HG03139 (cell line): ENCODE data around the gene ARG2.

Source experiments
- ATAC-seq: cut with Tn5 transposase; IDR thresholded peaks from one replicate; pipeline ENCODE4 v1.9.1; 2021; ENCODE audit not compliant: unreplicated experiment

ARG2 gene

DNA sequence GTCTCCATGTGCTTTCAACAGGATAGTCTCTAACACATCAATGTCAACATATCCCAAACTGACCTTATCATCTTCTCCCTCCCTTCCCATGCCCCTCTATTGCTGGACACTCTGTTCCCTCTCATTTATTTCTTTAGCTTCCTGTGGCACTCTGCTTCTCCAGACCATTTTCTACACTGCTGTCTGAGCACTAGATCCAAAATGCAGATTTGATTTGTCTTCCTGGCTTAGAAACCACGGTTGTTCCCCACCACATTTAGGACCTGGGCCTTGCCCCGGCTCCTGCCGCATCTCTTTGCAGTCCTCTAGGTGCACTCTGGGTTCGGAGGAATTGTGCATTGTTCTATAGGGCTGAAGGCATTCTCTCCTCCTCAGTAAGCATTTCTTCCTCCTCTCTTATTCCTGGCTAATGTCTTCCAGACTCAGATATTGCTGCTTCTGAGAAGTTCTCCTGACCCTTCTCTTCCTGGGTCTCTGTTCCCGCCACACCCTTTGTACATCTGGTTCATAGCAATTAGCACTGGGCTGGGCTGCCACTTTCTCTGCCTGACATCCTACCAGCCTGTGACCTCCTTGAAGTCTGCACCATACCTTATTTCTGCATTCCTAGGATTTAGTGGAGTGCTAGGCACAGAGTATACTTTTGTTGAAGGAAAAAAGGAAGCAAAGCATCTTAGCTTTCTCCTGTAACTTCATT lies 13.9 kb downstream of the ARG2 start:
- ATAC-seq, result no peak

DNA sequence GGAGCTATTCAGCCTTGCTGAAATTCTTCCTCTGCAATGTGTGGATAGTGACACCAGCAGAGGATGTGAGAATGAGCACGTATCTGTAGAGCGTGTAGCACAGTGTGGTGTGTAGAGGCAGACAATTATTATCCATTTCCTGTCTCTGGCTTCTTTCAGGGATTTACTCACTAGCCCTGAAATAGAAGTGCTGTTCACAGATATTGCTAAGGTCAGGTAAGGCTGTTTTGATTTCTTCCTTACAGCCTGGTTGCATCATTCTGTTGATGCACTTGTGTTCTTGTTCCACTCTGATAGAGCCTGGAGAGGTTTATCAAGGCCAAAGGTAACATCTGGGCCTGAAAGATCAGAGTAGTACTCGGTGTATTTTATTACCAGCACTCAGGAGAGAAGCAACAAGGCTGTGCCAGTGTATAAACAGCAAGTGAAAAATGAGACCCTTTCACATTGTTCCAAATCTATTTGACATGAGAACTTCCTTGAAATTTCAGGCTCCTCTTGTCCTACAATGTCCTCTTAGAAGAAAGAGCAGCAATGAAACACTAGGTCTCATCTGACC lies 16.7 kb downstream of the ARG2 start:
- ATAC-seq, result no peak

DNA sequence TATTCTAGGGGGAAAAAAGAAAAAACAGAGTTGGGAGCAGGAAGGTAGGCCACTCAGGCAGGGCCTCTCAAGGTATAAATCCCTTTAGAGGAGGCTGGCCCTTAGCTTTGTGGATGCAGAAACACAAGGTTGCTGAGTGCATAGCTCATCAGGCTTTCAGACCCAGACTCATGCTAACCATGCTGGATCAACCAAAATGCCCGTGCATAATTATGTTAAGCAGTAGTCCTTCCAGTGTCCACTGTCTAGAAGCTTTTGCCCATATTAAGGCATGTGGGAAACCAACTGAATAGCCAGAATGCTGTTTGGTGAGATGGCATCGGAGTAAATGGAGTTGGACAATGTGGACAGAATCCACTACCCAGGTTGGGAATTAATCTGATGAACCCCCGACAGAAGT lies 18.9 kb downstream of the ARG2 start:
- ATAC-seq, result no peak

DNA sequence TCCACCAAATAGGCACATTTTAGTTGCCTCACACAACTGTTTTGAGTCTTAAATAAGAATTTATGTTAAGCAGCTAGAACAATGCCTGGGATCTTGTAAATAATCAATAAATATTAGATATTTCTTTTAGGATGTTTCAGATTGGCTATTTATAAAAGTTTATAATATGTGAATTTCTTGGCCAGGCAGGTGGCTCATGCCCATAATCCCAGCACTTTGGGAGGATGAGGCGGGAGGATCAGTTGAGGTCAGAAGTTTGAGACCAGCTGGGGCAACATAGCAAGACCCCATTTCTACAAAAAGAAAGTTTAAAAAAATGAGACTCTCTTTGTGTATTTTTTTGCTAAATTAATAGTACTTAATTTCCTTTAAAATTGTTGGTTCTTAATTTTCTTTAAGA lies 21.8 kb downstream of the ARG2 start:
- no peak for ATAC-seq

DNA sequence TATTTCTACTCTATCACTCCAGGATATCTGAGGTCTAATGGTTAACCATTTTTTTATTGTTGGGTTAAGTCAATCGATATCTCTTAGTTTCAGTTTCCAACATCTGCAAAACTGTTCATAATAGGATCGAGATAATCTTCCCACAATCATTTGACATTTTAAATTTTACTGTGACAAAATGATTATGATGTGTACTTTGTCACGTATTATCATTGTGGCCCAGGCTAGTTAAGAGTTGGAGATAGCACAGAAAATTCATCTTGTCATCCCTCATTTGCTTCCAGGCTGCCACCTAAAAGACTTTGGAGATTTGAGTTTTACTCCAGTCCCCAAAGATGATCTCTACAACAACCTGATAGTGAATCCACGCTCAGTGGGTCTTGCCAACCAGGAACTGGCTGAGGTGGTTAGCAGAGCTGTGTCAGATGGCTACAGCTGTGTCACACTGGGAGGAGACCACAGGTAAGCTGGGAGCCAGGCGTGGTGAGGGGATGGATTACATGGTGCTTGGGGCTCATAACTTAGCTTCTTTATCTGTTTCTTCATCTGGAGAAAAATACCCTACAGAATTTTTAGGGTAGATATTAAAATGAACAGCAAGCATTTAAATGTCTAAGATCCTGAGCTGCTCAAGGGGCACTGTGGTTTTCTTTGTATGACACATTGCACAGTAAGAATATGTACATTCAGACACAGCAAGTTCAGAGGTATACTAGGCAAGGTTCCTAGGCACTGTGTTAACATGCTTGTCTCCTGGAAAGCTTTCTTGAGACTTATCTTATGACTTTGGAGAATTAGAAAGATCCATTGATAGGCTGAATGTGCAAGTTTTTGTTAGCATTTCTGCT lies 22.4 kb downstream of the ARG2 start:
- ATAC-seq, result no peak

DNA sequence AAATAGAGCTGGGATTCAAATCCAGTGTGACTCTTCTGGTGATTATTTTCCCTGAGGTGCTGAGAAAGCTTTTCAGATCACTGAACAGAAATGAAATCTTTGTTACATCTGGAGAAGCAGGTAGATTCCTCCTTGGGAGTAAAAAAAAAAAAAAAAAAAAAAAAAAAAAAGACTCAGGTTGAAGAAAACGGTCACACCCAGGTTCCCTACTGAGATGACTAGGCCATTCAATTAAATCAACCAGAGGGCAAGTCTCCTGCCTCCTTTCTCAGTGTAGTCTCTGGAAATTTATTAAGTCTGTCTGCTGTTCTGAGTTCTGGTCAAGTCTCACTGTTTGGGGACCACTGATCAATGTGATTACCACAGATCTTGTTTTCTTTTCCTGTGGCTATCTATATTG lies 24.0 kb downstream of the ARG2 start:
- ATAC-seq, result no peak

DNA sequence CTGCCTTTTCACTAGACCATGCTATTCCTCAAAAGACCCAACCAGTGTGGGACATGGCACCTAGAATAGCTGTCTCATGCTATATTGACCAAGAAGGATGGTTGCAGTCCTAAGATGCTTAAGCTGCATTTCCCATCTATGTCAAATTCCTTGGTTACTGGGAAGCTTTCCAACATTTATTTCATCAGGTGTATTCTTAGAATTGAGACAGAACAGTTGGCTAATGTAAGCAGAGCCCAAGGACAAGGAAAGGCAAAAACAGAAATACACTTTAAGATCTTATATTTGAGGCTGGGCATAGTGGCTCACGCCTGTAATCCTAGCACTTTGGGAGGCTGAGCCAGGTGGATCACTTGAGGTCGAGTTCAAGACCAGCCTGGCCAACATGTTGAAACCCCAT lies 24.7 kb downstream of the ARG2 start:
- ATAC-seq, result no peak

DNA sequence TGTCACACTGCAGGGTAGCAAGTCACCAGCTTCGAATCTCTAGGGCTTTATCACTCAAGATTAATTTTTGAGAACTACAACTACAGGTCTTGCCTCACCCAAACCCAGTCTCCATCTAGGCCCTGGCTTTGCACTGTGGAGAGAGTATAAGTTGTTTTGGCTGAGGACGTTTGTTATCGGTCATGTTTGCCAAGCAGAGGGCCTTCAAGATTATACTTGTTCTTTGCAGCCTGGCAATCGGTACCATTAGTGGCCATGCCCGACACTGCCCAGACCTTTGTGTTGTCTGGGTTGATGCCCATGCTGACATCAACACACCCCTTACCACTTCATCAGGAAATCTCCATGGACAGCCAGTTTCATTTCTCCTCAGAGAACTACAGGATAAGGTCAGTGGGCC lies 25.7 kb downstream of the ARG2 start:
- ATAC-seq, result no peak

DNA sequence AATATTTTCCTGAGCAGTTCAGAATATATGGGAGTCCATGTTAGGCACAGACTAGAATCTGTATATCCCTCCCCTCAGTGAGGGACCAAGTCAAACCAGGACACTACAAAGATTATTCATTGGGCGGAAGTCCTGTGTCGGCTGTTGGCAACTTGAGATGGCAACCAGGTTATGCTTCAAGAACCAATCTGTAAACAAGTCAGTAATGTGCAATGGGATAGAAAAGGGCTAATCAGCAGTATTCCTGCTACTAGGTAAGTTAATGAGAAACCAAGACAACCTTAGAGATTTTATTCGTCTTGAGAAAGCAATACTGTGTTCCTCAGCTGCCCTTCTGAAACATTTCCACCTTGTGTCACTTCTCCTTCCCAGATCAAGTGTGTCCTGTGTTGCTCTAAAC lies 26.4 kb downstream of the ARG2 start:
- no peak for ATAC-seq

DNA sequence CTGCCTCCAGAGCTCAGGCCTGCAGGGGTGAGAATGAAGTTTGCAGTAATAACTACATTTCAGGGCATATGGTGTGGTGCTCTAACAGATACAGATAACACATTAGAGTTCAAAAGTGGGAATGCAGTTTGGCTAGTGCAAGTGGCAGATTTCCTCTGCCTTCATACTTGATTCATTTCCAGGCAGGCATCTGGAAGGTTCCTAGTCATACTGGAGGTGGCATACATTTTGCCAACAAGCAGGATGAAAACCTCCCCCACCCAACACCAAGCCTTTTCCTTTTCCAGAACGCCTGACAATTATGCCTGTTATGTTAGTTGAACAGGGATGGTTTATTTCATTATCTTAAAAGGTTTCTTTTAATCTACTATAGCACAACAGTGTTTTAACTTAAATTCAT lies 30.4 kb downstream of the ARG2 start:
- ATAC-seq, result no peak

DNA sequence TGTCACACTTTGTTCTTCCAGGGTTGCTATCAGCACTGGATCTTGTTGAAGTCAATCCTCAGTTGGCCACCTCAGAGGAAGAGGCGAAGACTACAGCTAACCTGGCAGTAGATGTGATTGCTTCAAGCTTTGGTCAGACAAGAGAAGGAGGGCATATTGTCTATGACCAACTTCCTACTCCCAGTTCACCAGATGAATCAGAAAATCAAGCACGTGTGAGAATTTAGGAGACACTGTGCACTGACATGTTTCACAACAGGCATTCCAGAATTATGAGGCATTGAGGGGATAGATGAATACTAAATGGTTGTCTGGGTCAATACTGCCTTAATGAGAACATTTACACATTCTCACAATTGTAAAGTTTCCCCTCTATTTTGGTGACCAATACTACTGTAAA lies 31.0 kb downstream of the ARG2 start:
- ATAC-seq, result no peak

DNA sequence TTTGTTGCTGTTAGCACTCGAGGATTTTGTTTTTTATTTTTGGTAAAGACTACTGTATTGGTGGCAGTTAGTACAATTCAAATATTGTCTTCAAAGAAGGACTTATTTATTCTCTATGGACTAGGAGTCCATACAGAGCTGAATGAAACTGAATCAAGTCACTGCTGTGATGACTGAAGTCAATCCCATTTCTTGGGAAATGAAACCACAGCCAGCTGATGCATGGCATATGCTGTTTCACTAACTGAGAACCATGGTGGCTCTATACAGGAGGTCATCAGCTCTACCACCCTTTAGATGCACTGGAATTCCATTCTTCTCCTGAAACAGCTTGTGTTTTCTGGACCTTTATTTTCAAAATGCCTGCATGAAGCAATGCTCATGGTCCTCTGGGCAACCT lies 32.5 kb downstream of the ARG2 start:
- no peak for ATAC-seq

DNA sequence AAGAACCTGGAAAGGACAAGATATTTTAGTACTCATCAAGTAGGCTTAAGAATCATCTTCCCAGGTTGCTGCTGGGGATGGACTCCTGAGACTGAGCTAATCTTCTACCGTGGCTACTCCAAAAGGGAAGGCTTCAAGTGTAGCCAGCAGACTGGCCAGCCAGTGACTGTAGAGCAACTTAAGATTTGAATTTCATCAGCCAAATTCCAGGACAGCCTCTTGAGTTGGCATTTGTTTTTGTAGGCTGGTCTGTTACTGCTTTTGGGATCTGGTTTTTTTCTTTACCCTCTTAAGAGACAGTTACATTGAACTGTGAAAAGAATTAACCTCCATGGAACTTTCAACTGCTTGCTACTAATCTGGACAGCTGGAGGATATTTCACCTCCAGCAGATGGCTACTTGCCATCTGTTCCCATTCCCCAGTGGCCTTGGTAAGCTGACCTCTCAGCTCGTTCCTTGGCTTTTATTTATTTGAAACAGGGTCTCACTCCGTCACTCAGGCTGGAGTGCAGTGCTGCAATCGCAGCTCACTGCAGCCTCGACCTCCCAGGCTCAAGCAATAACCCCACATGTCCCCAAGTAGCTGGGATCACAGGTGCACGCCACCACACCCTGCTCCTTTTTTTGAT lies 34.0 kb downstream of the ARG2 start:
- no peak for ATAC-seq

DNA sequence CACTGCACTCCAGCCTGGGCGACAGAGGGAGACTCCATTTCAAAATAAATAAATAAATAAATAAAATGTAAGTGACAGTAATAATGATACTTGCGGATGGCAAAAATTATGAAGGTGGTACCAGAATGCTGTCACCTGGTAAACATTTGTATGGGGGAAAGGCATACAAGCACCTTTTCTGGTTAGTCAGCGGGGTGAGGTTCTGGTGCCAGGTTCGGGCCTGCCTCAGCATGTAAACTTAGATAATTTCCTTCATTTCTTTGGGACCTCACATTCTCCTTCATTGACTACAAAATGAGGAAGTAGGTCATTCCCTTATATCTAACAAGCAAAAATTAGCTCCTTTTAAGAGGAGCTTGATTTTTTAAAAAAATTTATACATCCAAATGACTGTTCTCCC lies 43.9 kb downstream of the ARG2 start:
- no peak for ATAC-seq

DNA sequence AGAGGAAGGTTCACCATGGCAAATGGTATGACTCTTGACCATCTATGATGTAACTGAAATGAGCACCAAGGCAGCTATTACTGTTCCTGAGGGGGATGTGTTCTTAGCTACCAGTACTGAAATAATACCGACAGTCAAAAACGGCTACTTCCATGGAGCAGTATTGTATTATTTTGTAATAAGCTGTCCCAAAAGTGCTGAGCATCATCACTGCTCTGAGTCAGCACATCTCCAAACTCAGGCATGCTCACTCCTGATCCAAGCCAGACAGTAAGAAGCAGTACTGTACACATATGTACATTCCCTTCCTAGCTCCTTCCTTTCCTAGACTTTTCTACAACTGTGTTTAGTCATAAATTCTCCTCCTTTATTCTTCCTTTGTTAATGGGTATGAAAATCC lies 46.1 kb downstream of the ARG2 start:
- no peak for ATAC-seq

DNA sequence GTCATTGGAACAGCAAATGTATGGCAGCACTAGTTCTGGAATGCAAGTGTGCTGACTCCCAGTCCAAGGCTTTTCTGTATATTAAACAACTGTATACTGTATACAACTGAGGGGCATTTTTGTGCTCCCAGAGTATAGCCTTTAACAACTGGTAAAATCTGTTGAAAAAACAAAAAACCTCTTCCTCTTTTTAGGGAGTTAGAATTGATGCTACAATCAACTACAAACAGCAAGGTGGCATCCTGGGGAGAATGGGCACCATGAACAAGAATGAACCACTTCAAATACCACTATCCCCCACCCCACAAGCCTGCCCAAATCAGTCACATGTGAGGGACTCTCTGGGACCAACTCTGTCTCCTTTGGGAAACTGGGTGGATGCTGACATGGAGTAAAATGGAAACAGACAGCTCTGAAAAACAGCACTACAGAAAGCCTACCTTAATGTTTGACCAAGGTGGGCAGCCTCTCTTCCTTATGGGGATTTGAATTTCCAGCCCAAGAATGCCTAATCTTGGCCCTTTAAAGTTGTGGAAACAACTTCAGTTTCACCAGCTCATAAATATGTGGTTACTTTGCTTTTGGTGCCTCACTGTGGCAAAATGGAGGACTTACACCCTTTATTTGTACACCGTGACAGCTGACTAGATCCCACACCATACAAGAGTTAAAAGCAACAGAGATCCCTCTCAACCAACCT lies 47.2 kb downstream of the ARG2 start:
- no peak for ATAC-seq

DNA sequence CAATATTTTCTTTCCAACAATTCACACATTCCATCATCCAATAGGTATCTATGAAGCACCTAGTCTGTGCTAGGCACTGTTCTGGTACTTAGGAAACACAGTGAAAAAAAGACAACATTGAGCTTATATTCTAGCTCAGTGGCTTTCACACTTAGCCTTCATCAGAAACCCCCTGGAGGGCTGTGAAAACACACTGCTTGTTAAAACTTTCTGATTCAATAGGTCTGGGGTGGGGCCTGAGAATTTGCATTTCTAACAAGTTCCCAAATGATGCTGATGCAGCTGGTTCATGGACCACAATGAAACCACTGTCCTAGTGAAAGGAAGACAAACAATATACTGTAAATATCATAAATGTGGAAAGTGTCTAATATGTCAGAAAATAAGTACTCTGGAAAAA lies 48.8 kb downstream of the ARG2 start:
- ATAC-seq, result no peak

DNA sequence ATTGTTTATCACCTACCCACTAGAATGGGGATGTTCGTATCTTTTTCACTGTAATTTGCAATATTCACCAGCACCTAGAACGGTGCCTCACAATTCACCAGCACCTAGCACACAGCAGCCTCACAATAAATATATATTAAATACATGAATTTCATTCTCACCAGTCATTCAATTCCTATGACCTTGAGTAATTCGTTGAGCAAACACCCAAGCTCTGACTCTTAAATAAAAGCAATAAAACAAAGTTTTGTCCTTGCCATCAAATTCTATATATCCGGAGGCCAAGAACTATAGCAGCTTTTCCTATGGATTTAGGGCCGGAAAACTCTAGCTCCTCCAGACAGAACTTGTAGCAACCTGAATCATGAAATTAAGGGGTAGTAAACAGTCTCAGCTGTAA lies 53.7 kb downstream of the ARG2 start:
- no peak for ATAC-seq

DNA sequence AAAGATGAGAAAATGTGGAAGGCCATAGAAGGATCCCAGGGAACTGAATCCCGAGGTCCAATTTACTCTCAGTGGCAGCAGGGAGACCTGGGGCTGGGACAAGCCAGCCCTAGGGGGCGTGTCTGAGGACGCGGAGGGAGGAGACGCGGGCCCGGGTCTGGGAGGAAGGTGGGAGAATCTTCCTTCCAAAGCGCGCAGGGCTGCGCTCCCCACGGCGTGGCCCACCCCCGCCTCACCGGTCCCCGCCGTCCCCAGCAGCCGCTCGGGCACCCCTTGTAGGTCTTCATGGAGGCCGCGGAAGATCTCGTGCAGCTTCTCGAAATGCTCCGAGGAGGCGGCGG lies 54.4 kb downstream of the ARG2 start:
- ATAC-seq, result peak; percentile 39

DNA sequence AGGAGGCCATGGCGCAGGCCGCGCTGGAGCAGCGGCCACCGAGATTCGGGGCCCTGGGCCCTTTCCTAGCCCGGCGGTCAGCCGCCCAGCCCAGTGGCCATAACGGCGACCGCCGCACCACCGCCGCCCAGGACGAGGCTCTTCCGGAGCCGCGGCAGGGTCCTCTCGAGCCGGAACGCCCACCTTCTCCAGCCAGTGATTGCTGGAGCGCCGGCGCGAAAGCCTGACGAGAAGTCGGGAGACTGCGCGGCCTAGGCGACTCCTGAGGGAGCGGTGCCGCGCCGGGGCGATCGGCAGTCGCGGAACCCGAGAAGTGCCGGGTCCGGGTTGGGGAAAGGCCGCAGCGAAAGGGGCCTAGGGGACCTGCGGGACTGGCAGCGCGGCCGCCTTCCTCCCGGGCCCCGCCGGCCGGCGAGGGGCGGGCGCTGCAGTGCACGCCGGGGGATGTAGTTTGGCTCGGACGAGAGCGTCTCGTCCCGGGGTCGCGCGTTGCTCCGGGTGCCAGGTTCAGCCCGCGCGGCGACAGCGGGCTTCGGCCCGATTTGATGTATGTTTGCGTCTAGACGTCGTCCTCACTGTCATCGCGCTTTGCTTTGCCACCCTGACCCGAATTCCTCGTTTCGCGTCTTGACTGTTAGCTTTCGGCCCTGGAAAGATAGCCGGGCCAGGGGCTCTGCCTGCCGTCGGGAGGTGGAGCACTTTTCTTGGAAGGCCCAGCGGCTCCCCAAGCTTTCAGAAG lies 54.9 kb downstream of the ARG2 start, which contains the start of gene VTI1B:
TSS of gene VTI1B (minus strand) at position 153 of the 739 bp plus-strand sequence. CDS start at position 10, 143 bp downstream.
- peak; percentile 73 for ATAC-seq

DNA sequence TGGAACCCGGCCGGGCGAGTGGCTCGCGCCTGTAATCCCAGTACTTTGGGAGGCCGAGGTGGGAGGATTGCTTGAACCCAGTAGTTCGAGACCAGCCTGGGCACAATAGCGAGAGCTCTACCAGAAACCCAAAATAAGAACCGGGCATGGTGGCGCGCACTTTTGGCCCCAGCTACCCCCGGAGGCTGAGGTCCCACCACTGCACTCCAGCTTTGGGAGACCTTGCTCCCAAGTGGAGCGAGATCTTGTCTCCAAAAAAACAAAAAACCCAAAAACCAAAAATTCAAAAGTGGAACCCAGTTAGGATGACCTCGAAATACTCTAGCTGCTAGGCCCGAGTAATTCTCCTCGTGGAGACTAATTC lies 55.5 kb downstream of the ARG2 start:
- no peak for ATAC-seq
